HepG2 (cell line): ENCODE data around the gene PKNOX2. TPM values are rescaled to one million over a fixed set of nuclear protein-coding genes. Genes with fewer than 3 reads are reported as not detected.

Experiments
- ATAC-seq: fragments of 200-7000 bp; cut with Tn5 transposase; 3 replicates; pipeline ENCODE4 v1.9.1; 2020; ENCODE audit warnings: mild to moderate bottlenecking, moderate library complexity
- BruUV-seq: library from RNA; stranded (reverse); fragments of 400-500 nt; replicated peaks from 2 replicates; lab custom pipeline; 2021; lab: Mats Ljungman, UMichigan
- CTCF ChIA-PET: fragments of 300-600 bp; formaldehyde crosslinking; extraction: SDS; loops from one replicate; lab custom pipeline; 2021; ENCODE audit warnings: low total read pairs, inconsistent platforms, low intra/inter-chr PET ratio; lab: Yijun Ruan, JAX
- POLR2A ChIA-PET: fragments of 350-600 bp; sonication (Branson Sonifier 250); formaldehyde crosslinking; loops from one replicate; lab custom pipeline; 2020; ENCODE audit warnings: antibody characterized with exemption, inconsistent platforms; lab: Yijun Ruan, JAX
- DNase-seq: peaks from one replicate; pipeline ENCODE4 v3.0.0-alpha.2; 2015; ENCODE audit warnings: low spot score
- FAIRE-seq: peaks from 3 replicates; lab custom pipeline; 2011; peaks lifted over from hg19 to GRCh38; lab: Jason Lieb, UNC
- H2AFZ ChIP-seq: one replicate; pipeline ENCODE4 v1.6.1; 2011; ENCODE audit warnings: low read length, inconsistent platforms
- H3K27ac ChIP-seq: fragments of 300-600 bp; 3 replicates; pipeline ENCODE4 v1.8.0; 2011; ENCODE audit warnings: mixed run types, mild to moderate bottlenecking, mixed read lengths, low read length, inconsistent platforms; ENCODE audit not compliant: insufficient read depth; ENCODE audit errors: extremely low read length
- H3K27me3 ChIP-seq, 2 experiments: fragments of 200-600 bp in 1 of 2; 2 replicates in 1 of 2; 3 replicates in 1 of 2; pipeline versions ENCODE4 v1.6.0 to v1.8.0; 2011; ENCODE audit warnings: low read length in 2 of 2, mild to moderate bottlenecking in 2 of 2, moderate library complexity in 2 of 2, inconsistent platforms in 1 of 2; ENCODE audit not compliant: insufficient read depth in 2 of 2, control insufficient read depth in 1 of 2
- H3K36me3 ChIP-seq, 2 experiments: fragments of 200-600 bp in 1 of 2; replicated peaks in 1 of 2; 2 replicates in 1 of 2; 3 replicates in 1 of 2; pipeline versions ENCODE4 v1.5.1 to v1.8.0; 2011; ENCODE audit warnings: low read length in 2 of 2, inconsistent platforms in 1 of 2; ENCODE audit not compliant: insufficient read depth in 2 of 2, control insufficient read depth in 1 of 2
- H3K4me1 ChIP-seq: 2 replicates; pipeline ENCODE4 v1.5.1; 2012; ENCODE audit warnings: low read length, inconsistent platforms; ENCODE audit not compliant: insufficient read depth
- H3K4me2 ChIP-seq: 2 replicates; pipeline ENCODE4 v1.6.0; 2011; ENCODE audit warnings: low read depth, low read length, inconsistent platforms
- H3K4me3 ChIP-seq, 3 experiments: fragments of 200-600 bp in 1 of 3; sonication (generic), shearing (Covaris generic) in 1 of 3; replicated peaks in 1 of 3; 2 replicates each; pipeline ENCODE4 v1.5.1; 2011 to 2016; ENCODE audit warnings: low read length in 3 of 3, inconsistent platforms in 2 of 3, low read depth in 2 of 3, mild to moderate bottlenecking in 2 of 3, control low read depth in 1 of 3, mixed read lengths in 1 of 3; ENCODE audit not compliant: insufficient read depth in 1 of 3
- H3K79me2 ChIP-seq: one replicate; pipeline ENCODE4 v1.6.1; 2011; ENCODE audit warnings: low read length, inconsistent platforms; ENCODE audit not compliant: insufficient read depth
- H3K9ac ChIP-seq: 2 replicates; pipeline ENCODE4 v1.6.0; 2011; ENCODE audit warnings: mild to moderate bottlenecking, low read depth, low read length, inconsistent platforms; ENCODE audit not compliant: insufficient read depth
- H3K9me3 ChIP-seq: 2 replicates; pipeline ENCODE4 v1.5.1; 2012; ENCODE audit warnings: mild to moderate bottlenecking, low read length
- H4K20me1 ChIP-seq: 2 replicates; pipeline ENCODE4 v1.6.0; 2011; ENCODE audit warnings: inconsistent platforms, mild to moderate bottlenecking, low read length, moderate library complexity; ENCODE audit not compliant: insufficient read depth
- CCDC6 ChIP-seq: sonication (generic); formaldehyde crosslinking; IDR thresholded peaks from 2 replicates; pipeline ENCODE4 v1.8.1; 2022; ENCODE audit warnings: mild to moderate bottlenecking, missing genetic modification reagents, moderate library complexity
- CSRNP1 ChIP-seq: sonication (generic); formaldehyde crosslinking; IDR thresholded peaks from 2 replicates; pipeline ENCODE4 v1.8.1; 2023; ENCODE audit warnings: mild to moderate bottlenecking, missing genetic modification reagents
- FOXA3 ChIP-seq: IDR thresholded peaks from 2 replicates; pipeline ENCODE4 v1.6.1; 2016; ENCODE audit warnings: missing genetic modification reagents, missing compliant biosample characterization
- KDM4B ChIP-seq: sonication (generic); formaldehyde crosslinking; IDR thresholded peaks from 2 replicates; pipeline ENCODE4 v1.4.0; 2020; ENCODE audit warnings: missing genetic modification reagents
- NFIC ChIP-seq: IDR thresholded peaks from 2 replicates; pipeline ENCODE4 v1.6.1; 2012; ENCODE audit warnings: mild to moderate bottlenecking, low read length, inconsistent platforms
- STAG1 ChIP-seq: sonication (generic); formaldehyde crosslinking; IDR thresholded peaks from 2 replicates; pipeline ENCODE4 v1.4.0; 2020; ENCODE audit warnings: missing genetic modification reagents
- WGBS: methylation state at CpG from one replicate; pipeline ENCODE4 v1.1.6; 2017; ENCODE audit warnings: low lambda C conversion rate; 5-methylcytosine and 5-hydroxymethylcytosine counted together
- in situ Hi-C: cut with HindIII; loops from 2 replicates; pipeline ENCODE4 v1.10.0; 2017; ENCODE audit warnings: low pct_unique_long_range_greater_than_20kb; ENCODE audit not compliant: extremely low pct_ligation_motif_present
- intact Hi-C: fragments of 100-400 bp; cut with micrococcal nuclease; formaldehyde crosslinking; loops from one replicate; pipeline ENCODE4 v1.10.0; 2022; ENCODE audit not compliant: unreplicated experiment
- polyA plus RNA-seq, 8 experiments: library from polyadenylated mRNA; depleted of rRNA in 3 of 8; stranded (reverse) in 7 of 8; unstranded in 1 of 8; fragments of >200 nt; fragmentation: Illumina TruSeq in 4 of 8; extraction: Trizol in 4 of 8; gene quantifications; 2 replicates each; pipeline versions ENCODE4 v1.2.1 to v1.2.3, GENCODE V29; 2011 to 2016; ENCODE audit warnings: low read depth in 4 of 8, missing spikeins in 1 of 8, mixed read lengths in 1 of 8; ENCODE audit not compliant: insufficient read depth in 1 of 8
- total RNA-seq, 5 experiments: library from RNA; depleted of rRNA; stranded (reverse); fragments of >200 nt; fragmentation: Illumina TruSeq; extraction: Trizol; gene quantifications; 2 replicates each; pipeline ENCODE4 v1.2.3, GENCODE V29; 2016; ENCODE audit warnings: low read depth in 1 of 5
- TF ChIP-seq, protein P1 (sequence below): sonication (generic); formaldehyde crosslinking; conservative IDR thresholded peaks from 2 replicates; pipeline ENCODE4 v1.8.1; 2023; ENCODE audit warnings: missing genetic modification reagents

PKNOX2 gene
- total and polyA plus RNA-seq, 2 of the 13 experiments (the other 11 are each of a cell fraction or from before 2014, with no cell fraction given): not detected

DNA sequence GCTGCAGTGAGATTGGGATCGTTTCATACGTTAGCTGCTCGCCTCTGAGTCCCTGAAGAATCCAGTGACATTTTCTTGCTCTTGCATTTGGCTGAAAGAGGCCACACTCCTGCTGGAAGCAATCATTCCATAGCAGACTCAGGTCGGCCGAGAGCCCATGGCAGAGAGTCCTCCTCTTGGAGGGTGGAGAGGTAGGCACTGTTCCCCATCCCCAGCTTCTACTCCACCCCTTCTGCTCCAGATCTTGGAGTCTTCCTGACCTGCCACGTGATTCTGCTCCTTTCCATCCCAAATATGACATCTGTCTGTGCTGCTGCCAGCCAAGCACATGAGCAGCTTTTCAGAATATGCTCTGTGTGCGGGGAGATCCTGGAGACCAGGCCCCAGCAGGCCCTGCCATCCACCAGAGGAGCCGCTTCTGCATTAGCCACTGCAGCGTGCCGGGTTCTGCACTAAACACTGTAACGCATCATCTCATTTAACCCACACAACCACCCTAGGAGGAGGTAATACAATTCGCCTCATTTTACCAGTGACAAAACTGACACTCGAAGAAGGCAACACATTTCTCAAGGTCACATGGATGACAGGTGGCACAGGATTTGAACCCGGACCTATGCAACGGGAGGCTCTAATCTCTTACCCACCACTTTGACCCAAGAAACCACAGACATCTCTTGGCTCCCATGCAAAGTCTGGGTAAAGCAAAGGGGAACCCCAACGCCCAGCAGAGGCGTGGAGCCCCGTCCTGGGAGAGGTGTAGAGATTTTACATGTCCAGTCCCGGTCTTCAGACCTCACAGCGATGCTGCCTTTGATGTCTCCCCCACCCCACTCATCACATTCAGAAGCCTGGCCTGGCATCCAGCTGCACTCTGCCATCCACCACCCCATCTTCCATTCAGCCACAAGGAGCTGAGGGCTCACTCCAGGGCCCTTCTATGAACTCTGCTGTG is 252.7 kb downstream of the PKNOX2 start:
- Histone ChIP-seq H4K20me1 (no peaks in the 10 kb centered on the region), H3K27me3 (peaks cover 2 to 50% of the 10 kb centered on the region in 2 experiments; a peak in 4 of 5 replicates), H3K79me2 (no peaks in the 10 kb centered on the region), H2AFZ (no peak overlapping the region), H3K4me1 (no peaks in the 10 kb centered on the region), H3K4me3 (no peak overlapping the region), H3K9ac (no peak overlapping the region), H3K9me3 (no peaks in the 10 kb centered on the region), H3K4me2 (no peak overlapping the region), H3K36me3 (no peaks in the 10 kb centered on the region), H3K27ac (no peak overlapping the region)
- ATAC-seq: no peak
- in situ Hi-C loops (no loop called here), intact Hi-C loops (no loop called here)
- TF ChIP-seq CCDC6 (CRISPR knock-in tag) (no peak), KDM4B (CRISPR knock-in tag) (no peak), FOXA3 (CRISPR knock-in tag) (no peak), CSRNP1 (CRISPR knock-in tag) (no peak), STAG1 (no peak), NFIC (no peak)
- TF ChIP-seq, protein P1, sequence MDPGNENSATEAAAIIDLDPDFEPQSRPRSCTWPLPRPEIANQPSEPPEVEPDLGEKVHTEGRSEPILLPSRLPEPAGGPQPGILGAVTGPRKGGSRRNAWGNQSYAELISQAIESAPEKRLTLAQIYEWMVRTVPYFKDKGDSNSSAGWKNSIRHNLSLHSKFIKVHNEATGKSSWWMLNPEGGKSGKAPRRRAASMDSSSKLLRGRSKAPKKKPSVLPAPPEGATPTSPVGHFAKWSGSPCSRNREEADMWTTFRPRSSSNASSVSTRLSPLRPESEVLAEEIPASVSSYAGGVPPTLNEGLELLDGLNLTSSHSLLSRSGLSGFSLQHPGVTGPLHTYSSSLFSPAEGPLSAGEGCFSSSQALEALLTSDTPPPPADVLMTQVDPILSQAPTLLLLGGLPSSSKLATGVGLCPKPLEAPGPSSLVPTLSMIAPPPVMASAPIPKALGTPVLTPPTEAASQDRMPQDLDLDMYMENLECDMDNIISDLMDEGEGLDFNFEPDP (CRISPR knock-in tag): no peak
- POLR2A ChIA-PET: no interaction called here
- no peak for DNase-seq
- no TSS peak for BruUV-seq
- CTCF ChIA-PET: no interaction called here
- WGBS: 16% methylated on average over 16 of the region's 20 CpGs
- no peak for FAIRE-seq
